Fibroblast of pulmonary artery (primary cell): ENCODE results near the gene CRYAB.

Experiments used
- DNase-seq: peaks from one replicate; pipeline ENCODE4 v3.0.0-alpha.2; 2010; ENCODE audit warnings: low read depth
- H3K4me3 ChIP-seq: replicated peaks from 2 replicates; pipeline ENCODE4 v1.5.1; 2011; ENCODE audit warnings: low read depth, mild to moderate bottlenecking, control low read depth, low read length, moderate library complexity
- CTCF ChIP-seq: IDR thresholded peaks from 2 replicates; pipeline ENCODE4 v1.5.1; 2011; ENCODE audit warnings: mild to moderate bottlenecking, control low read depth, low read length, inconsistent platforms; ENCODE audit errors: missing control alignments

CRYAB gene

GRCh38 chr11:111947143-111947542 lies 35.6 kb upstream of the CRYAB start:
- no peak overlapping the region for H3K4me3 ChIP-seq
- no peak for TF ChIP-seq CTCF
- no peak for DNase-seq

GRCh38 chr11:111946499-111946898 lies 34.9 kb upstream of the CRYAB start:
- TF ChIP-seq CTCF: no peak
- H3K4me3 ChIP-seq: no peak overlapping the region
- DNase-seq: no peak

- peak; percentile 23 for DNase-seq
- no peak overlapping the region for H3K4me3 ChIP-seq
- no peak for TF ChIP-seq CTCF
These were observed 33.6 kb upstream of the CRYAB start for GRCh38 chr11:111945198-111945597.

- peak; percentile 90 for DNase-seq
These were observed 33.1 kb upstream of the CRYAB start for GRCh38 chr11:111944651-111945051.

GRCh38 chr11:111944139-111944538 lies 32.6 kb upstream of the CRYAB start:
- no peak overlapping the region for H3K4me3 ChIP-seq
- TF ChIP-seq CTCF: no peak
- peak; percentile 91 for DNase-seq

More at GRCh38 chr11:111944651-111945051, 33.1 kb upstream of the CRYAB start:
- no peak overlapping the region for H3K4me3 ChIP-seq
- TF ChIP-seq CTCF: no peak

- DNase-seq: peak; percentile 79
These were observed 31.3 kb upstream of the CRYAB start for GRCh38 chr11:111942829-111943228.

GRCh38 chr11:111941963-111942362 lies 30.4 kb upstream of the CRYAB start:
- no peak for DNase-seq
- H3K4me3 ChIP-seq: no peak overlapping the region
- TF ChIP-seq CTCF: no peak

More at GRCh38 chr11:111942829-111943228, 31.3 kb upstream of the CRYAB start:
- no peak for TF ChIP-seq CTCF
- H3K4me3 ChIP-seq: no peak overlapping the region
